Measurements from ENCODE around the gene CDKAL1. TPM values are rescaled to one million over a fixed set of nuclear protein-coding genes. Genes with fewer than 3 reads are reported as not detected.

CDKAL1 gene
- total RNA-seq, 1 donor from 2014 or later = 47.6 TPM

DNA sequence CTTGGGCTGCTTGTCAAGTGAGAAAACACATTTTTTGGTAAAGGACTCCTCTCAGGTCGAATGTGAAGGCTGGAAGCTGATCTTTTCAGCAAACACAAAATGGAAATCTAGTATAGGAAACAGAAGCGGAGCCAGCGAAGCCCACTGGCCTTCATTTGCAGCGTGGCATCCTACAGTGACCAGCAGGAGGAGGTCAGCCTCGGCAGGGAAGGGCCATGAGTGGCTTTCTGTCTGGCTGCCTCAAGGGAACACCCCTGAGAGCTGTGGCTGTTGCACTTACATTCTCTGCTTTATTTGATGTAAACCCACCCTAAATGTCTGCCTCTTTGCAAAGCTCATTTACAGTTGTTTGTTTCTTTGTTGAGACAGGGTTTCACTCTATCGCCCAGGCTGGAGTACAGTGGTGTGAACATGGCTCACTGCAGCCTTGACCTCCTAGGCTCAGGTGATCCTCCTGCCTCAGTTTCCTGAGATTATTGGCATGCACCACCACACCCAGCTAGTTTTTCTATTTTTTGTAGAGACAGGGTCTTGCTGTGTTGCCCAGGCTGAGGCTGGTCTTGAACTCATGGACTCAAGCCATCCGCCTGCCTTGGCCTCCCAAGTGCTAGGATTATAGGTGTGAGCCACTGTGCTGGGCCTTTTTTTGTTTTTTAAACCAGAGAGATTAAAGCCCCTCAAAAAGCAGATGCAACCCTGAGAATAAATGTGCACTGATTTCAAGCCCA lies 737.3 kb downstream of the CDKAL1 start:
- DNase-seq = no peak

DNA sequence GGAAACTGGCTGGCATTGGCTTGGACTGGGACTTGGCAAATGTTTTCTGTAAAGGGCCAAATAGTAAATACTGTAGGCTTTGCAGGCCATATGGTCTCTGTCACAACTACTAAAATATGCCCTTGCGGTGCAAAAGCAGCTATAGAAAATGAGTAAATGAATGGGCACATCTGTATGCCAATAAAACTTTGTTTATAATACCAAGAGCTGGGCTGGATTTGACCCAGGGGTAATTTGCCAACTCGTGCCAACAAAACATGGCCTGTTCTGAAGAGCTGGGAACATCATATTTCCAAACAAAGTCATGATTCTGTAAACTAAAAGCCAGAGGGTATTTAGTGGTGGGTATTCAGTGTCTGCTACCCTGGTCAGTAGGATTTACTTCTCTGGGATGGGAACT lies 739.2 kb downstream of the CDKAL1 start:
- no peak for DNase-seq

DNA sequence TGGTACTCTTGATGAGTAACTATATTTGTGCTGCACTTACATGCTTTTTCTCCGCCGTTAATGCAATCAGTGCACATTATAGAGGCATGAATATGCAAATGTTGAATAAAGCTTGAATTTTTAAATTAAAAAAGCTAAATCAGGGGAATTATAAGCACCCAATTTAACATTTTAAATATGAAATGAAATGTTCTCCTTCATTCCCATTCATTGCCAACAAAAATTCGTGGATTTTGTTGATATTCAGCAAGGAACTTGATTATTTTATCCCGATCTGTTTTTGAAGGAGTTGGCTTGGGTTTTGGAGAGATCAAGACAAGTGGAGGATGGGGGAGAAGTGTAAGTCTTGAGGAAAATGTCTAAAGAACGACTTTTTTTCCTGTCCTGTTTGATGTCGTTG lies 740.6 kb downstream of the CDKAL1 start:
- no peak for DNase-seq

DNA sequence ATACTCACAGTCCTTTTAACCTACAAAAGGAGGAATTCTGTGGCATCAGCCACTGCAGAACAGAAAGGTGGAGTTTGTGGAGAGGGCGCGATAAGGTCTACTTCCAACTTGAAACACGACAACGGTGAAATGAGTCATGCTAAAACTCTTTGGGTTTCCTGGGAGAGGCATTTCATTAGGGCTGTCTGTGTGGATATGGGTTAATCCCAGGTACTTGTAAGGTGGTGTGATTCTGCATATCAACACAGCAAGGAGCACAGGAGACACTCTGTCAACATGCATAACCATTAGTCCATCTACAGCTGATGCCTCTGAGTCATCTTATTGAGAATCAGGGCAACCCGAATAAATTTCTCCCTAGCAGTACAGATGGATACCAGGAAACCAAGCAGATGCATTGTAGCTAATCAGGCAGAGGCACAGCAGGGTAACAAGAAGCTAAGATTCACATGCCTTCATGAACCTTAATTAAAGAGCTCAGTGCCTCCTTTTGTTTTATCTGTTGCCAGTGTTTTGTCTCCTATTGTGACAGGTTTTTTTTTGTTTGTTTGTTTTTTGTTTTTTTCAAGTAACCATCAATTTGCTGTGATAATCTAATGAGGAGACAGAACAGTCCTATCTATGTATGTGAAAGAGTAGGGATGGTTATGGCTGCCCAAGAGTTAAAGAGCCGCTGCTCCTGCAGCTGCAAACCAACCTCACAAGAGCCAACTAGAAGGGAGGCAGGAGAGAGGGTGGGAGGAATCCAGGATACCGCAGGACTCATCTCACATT lies 743.5 kb downstream of the CDKAL1 start:
- no peak for DNase-seq

DNA sequence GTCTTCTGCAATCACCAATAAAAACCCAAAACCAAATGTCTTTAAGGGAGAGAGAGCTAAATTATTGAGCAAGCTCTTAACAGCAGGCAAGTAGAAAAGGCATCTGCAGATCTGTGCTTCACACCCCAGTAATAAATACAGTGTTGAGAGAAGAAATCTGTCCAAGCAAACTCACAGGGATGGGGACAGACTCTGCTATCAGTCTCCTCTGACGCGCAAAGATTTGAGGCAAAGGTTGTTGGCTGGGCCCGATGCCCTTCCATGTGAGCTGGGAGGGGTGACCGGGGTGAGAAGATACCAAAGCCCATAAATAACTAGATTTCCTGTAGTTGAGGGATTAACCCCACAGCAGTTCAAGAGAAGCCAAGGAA lies 744.1 kb downstream of the CDKAL1 start:
- no peak for DNase-seq

DNA sequence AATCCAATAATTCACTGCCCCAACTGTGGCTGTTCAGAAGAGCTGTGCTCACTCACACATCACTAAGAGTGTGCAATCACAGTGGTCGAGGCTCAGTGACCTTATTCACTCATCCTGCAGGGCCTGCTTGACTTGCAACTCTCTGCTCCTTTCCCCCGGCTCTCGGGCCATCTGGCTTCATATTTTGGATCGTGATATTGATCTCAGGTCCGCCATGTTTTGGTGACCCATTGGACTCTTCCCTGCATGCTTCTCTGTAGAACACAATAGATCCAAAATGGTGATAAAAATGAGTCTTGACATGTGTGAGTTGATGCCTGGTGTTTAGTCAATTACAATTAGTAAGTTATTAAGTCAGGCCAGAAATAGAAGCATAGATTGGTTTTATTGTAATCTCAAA lies 745.4 kb downstream of the CDKAL1 start:
- DNase-seq = no peak

DNA sequence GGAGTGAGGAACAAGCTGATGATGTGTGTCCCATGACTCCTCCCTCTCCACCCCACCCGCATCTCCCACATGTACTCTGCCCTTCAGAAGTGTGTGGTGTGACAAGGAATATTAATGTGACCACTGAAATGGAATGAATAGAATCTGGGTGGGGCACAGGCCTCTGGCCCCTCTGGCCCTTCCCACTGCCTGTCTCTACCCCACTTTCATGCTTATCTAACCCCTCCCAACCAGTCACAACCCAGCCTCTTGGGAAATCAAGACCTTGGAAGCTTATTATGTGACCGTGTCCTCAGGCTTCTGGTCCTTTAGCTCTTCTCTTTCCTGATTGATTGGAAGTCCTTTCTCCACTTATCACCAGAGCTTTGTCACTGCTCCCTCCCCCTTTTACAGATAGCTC lies 747.1 kb downstream of the CDKAL1 start:
- DNase-seq = no peak

Small RNA genes lying within 50 kb of the gene (small RNA-seq; reads per million reads assigned to genes)
- not detected for gene RF00019
- not detected for gene RNU6-150P

Other genes starting within 250 kb of the CDKAL1 start
- gene E2F3, start 132.6 kb upstream of the CDKAL1 start, total RNA-seq = 3.6 TPM